Limb (tissue), 2 donors: ENCODE measurements around the gene MED1.
A peak's percentile ranks its signal among the peaks of the same experiment; 100 is the strongest.
"Not testable (repeated sequence)": the region's sequence is repeated elsewhere in the genome, so short reads cannot be mapped to it uniquely, and the experiment has no call there.

Source experiments
- DNase-seq, 2 donors: peaks; one replicate each; pipeline ENCODE4 v3.0.0-alpha.2; 2016; ENCODE audit errors: extremely low spot score in 2 of 2

Gene MED1

DNA sequence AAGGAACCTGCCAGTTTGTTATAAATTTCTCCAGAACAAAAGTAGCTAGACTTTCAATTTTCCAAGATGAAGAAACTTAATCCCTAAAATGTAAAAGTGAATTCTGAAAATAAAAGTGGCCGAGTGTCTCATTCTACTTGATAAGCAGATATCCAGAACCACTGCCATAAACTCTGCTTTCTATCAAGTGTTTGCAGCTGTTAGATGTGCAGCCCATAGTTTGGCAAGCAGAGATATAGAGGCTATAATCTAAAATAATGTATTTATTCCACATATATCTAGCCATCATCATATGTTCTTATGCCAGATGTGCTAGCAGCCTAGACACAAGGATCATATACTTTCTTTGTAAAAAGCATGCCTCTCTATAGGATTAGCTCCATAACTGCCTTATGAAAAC is 34.9 kb downstream of the MED1 start:
- no peak for DNase-seq

DNA sequence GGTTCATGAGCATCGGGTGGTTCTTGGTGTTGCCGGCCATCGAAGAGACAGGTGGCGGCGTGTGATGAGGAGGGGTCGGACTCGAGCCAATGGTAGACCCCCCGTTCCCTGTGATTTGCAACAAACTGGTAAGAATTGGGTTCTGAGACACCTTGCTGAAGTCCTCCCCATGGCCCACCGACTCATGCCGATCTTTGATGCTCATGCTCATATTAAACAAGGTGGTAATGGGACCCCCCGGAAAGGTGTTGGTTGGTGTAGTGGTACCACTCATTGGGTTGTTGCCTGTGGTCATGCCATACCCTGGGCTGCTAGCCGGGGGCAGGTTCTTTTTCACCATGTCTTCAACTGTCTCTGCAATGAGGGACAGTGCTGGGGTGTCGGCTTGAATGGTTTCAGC is 40.8 kb downstream of the MED1 start:
- DNase-seq = no peak

DNA sequence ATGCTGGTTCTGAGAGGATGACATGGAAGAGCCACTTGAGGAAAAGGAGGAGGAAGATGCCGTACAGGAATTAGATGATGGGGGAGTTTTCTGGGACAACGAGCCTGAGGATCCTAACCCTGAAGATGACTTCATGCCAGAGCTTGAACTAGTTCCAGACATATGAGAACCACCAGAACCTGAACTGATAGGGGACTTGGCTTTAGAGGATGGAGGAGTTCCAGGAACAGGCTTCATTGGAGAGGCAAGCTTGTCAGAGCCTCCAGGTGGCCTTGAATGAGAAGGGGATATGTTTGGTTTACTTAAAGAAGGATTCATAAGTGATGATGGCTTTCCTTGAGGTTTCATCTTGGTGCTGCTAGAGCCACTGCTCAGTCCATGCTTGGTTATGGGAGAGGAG is 42.7 kb downstream of the MED1 start:
- DNase-seq = no peak

DNA sequence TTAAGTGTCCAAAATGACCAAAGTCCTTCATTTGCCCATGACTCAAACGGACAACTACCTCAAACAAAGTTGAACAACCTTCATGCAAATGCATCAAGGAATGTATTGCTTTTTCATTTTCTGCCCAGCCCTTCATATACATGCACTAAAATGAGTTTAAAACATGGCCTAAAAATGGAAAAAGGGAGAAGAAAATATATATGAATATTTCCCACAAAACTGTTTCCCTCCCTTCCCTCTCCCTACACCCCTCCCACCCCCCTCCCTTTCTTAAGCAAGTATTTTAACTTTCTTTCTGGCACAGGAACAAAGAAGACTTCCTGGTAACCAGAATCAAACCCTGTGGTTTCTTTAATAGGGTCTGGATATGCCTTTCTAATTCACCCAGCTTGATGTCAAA is 44.1 kb downstream of the MED1 start:
- no peak for DNase-seq

DNA sequence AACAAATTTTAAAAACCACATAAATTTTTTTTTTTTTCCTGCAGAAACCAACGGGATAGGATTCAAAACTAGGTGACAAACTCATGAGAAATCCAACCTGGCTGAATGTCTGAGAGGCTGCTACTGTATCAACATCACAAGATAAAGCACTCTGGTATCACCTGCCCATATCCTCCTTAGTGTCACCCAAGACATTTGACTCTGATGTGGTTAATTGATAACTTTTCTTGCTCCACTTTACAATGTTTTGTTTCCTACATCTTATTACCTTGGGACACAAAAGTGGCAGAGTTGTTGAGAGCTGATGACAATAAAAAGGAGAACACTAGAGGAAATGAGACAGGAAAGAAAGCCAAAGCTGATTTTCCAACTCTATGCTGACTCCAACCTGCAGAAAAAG is 45.6 kb downstream of the MED1 start:
- DNase-seq = no peak

DNA sequence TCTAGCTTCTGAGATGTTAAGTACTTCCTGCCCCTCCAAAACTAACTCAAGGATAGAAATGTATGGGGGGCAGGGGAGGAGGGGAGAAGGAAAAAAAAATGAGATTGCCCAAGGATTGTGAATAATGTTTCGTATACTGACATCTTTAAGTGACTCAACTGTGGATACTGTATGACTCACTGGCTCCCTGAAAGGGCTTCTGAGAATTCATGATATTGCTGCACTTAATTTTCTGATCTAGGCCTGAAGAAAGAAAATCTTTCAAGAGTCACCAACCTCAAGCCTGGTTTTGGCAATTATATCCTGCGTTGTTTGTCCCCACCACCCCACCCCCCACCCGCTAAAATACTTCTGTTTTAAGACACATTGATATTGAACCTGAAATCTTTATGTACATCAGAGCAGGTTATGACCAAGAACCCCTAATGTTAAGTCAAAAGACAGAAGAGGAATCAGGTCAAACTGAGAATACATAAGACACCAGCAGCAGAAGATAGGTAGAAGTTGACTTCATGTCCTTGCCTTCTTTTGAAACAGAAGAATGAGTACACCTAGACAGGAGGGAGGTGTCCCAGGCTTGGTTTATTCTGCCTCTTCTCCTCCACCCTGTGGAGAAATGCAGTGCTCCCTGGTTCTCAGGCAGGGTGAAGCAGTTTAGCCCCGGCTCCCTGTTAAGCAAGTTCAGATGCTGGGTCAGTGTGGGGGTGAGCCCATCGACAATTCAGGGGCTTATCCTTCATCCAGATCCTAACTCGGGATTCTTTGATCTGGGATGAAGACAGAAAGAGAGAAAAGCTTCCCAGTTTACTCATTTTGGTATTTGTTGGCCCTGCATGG is 46.3 kb downstream of the MED1 start:
- DNase-seq = no peak

DNA sequence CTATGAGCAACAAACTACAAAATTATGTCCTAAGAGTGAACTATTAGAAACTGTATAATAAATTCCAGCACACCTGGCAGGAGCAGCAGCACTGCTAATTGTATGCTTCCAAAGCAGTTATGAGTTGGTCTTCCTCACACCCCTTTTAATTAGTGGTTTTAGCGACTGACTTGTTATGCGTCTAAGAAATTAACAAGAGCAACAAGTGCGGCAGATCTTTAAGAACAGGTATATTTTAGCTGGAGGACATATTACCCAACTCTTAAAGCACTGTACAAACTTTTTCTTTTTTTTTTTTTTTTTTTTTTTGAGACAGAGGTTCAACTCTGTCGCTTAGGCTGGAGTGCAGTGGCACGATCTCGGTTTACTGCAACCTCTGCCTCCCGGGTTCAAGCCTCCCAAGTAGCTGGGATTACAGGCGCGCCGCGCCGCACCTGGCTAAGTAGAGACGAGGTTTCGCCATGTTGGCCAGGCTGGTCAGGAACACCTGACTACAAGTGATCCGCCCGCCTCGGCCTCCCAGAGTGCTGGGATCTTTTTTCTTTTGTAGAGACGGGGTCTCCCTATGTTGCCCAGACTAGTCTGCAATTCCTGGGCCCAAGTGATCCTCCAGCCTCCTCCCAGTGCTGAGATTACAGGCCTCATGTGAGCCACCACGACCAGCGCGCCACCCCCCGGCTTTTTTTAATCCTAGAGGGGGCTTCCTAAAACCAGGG is 48.0 kb downstream of the MED1 start:
- DNase-seq = no peak

DNA sequence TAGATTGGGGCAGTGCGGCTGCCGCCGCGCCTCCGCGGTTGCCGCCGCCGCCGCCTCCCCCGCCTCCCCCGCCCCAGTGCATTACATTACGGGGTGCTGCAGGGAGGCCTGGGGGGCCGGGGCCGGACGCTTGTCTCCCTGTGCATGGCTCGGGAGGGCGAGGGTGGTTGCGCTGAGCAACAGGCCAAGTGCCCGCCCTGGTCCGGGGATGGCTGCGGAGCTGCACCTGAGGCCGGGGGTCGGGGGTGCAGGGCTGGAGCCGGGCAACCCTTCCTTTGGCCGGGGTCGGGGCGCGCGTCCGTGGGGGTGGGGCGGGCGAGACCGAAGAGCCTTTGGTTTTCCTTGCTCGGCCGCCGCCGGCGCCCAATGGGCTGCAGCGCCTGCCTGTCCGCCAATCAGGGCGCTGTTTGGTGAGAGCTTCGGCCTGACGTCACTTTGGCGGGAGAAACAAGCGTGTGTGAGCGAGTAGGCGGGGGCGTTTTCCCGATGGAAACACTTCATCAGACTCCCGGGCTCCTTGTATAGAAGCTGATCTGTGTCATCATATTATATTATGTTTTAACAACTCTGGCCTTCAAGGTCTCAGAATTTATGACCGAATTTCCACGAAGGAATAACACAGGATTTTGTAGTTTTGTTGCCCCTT is 48.7 kb downstream of the MED1 start:
- DNase-seq = peak; percentile 92 to 94

DNA sequence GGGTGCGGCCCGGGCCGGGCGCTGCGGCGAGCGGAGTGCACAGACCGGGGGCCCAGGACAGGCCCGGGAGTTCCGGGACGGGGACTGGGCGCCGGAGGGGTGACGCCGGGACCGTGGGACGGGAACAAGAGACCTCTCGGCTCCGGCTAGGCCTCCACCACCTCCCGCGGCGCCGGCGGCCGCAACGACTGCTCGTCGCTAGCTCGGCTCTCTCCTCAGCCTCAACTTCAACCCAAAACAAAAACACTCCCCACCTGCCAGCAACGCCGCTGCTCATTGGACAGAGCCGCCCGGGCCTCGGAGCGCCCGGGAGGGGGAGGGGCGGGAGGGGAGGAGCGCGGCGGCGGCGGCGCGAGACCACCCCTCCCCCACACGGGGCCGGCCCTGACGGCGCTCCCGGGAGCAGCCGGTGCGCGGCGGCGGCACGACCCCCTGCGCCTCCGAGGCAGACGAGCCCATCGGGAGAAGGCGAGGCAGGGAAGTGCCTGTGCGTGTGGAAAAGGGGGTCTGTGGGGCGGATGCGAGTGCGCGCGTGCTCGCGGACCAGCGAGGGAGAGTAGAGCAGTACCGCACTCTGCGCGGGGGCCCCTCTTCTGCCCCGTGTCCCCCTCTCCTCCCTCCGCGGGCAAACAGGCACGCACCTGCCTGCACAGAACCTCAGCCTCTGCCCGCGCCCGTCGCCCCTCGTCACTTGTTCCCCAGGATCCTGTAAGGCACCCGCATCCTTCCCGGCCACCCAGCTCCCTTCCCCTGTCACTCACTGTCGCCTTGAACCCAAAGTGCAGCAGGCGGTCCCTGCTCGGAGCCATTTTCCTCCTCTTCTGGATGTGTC is 49.4 kb downstream of the MED1 start, which contains the start of gene FBXL20:
Gene FBXL20 (minus strand): TSS at position 215 of the 832 bp plus-strand sequence. CDS start 224 bp downstream, outside the sequence.
- DNase-seq = peak; percentile 83 to 98

DNA sequence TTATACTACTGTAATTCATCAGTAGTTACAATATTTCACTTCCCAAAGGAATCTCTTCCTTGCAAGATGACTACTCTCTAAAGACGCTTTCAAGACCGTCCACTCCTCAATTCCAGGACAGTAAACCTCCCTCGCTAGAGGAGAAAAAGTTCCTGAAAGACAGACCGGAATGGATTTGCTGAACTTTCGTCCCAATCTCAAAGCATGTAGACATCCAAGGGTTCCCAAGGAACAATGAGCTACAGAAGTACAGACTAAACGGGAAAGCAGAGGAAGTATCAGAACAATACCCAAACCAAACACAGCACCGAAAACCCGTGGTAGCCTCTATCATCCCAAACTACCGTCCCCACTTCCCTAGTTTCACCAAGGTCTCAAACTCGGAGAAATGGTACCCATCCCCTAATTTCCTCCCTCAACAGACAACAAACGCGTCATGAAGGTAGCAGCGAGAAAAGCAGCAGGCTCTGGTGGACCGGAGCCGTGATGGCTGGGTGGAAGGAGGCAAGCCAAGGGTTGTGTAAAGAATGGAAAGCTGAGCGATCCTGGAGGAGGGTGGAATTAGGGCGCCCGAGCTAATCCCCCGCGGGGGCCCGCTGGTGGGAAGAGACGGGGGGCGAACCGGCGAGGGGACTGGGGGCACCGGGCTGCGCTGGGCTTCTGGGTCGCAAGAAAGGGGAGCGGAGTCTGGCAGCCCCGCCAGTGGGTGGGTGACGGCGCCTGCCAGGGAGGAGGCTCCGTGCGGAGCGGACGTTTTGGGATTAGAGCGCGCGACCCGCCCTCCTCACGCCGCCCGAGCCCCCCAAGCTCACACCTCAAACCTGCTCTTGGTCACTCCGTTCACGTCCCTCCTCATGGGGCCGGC is 50.3 kb downstream of the MED1 start:
- no peak for DNase-seq

DNA sequence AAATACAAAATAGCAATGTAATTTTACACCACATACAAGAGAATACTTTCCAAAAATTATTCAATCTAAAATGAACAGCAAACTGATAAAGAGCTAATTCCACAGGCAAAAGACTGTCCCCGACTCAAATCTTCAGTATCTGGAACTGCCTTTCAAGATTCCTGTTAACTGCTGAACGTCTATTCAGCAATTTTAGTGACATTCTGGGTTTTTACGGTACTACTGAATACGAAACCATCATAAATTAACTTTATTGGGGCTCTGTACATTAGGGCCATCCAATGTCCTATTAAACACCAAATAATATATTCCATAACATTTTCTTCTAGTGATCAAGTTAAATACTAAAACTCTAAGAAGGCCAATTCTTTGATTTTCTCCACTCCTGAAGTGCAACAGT is 51.3 kb downstream of the MED1 start:
- DNase-seq = no peak

DNA sequence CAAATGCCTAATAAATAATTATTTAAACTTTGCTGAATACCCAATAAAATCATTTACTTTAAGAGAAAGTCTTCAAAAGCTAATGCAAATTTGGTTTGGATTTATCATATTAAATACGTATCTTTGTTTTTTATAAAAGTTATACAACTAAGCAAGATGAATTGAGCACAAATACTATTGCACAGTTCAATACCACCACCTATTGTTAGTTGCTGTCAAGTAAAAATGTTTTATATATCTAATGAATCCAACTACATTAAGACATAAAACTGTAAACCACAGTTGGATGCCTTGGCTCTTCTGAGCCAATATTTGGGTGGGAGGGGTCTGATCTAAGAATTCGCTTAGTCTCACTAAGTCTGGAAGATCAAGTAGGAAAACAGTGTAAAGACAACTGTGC is 57.3 kb downstream of the MED1 start:
- DNase-seq = no peak

DNA sequence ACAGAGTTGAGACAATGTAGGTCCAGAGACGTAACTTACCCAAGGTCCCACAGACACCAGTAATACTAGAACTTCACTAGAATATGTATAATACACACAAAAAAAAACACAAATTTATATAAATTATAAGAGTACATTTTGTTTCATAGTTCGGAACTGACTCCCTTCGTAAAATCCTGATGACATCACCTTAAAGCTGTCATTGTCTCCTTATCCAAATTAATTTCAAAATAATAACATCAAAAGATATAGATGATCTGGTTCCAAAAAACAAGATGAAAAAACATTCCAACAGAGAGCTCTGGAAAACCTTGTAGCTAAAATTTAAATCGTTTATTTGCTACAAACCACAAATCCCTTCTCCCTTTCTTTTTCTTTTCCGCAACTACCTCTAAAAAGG is 59.6 kb downstream of the MED1 start:
- DNase-seq = no peak

DNA sequence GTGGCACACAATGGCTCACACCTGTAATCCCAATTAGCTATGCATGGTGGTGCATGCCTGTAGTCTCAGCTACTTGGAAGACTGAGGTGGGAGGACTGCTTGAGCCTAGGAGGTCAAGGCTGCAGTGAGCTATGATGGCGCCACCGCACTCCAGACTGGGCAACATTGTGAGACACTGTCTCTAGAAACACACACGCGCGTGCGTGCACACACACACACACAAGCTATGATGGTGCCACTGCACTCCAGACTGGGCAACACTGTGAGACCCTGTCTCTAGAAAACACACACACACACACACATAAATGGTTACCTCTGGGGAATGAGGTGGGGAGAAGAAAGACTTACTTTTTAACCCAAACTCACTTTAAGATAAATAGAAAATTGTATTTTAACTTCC is 66.0 kb downstream of the MED1 start:
- no peak for DNase-seq

DNA sequence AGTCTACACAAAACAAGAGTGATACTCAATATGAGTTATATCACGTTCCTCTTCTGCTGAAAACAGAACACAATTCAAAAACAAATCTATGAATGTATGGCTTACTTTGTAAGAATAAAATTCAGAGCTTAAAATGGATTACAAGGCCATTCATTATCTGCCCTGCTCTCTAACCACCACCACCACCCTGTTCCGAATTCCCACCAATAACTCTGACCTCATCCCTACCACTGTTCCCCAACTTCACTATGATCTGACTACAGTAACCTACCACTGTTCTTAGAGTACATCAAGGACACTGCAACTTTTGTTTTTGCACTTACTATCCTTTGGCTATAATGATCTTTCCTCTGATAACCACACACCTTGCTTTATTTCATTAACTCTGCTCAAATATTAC is 70.9 kb downstream of the MED1 start:
- no peak for DNase-seq

DNA sequence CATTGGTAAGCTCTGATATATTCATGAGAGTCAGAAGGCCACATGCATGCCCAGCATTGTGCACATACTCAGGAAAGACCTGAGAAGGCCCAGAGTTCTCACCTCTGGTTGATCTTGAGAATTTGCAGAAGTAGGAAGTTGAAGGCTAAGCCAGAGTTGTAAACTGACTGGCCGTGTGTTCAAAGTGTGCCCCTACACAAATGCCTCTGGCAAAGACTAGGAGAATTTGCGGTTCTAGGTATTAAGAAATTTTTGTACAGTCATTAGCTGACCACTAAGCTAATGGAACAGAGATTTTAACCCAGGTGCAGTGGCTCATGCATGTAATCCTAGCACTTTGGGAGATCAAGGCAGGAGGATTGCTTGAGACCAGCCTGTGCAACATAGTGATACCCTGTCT is 74.6 kb downstream of the MED1 start:
- DNase-seq = no peak

DNA sequence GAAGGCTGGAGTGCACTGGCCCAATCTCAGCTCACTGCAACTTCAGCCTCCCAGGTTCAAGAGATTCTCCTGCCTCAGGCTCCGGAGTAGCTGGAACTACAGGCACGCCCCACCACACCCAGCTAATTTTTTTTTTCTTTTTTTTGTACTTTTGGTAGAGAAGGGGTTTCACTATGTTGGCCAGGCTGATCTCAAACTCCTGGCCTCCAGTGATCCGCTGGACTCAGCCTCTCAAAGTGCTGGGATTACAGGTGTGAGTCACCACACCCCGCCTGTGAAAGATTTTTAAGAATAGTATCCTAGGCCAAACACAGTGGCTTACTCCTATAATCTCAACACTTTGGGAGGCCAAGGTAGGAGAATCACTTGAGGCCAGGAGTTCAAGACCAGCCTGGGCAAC is 83.3 kb downstream of the MED1 start:
- not testable (repeated sequence) for DNase-seq

DNA sequence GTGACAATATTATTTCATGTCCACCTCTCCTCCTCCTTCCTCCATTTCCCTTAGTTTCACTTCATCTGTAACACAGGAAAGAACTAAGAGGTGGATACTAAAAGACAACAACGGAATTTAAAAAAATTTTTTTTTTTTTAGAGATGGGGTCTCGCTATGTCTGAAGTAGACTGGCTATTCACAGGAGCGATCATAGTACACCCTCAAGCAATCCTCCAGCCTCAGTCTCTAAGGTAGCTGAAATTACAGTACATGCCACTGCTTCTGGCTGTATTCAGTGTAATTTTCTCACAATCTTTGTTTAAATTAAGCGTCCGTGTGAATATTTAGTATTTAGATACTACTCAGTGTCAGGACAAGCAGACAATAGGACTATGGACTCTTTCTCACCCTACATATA is 85.2 kb downstream of the MED1 start:
- no peak for DNase-seq

DNA sequence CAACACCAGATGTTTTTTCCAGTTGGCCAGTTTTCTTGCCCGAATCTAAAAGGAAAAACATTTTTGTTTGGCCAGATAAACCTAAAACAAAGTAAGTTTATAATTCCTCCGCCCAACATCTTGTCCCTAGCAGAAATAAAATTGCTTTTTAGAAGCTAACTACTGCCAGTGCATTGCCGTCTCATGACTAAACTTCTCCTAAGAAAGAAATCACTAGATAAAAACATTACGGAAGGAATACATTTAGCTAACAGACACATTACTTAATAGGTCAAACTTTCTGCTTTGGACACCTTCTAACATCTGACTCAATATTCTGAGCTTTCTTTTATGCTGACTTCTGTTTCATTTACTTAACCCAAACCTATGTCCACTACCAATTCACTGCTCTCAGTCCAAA is 85.8 kb downstream of the MED1 start:
- no peak for DNase-seq

DNA sequence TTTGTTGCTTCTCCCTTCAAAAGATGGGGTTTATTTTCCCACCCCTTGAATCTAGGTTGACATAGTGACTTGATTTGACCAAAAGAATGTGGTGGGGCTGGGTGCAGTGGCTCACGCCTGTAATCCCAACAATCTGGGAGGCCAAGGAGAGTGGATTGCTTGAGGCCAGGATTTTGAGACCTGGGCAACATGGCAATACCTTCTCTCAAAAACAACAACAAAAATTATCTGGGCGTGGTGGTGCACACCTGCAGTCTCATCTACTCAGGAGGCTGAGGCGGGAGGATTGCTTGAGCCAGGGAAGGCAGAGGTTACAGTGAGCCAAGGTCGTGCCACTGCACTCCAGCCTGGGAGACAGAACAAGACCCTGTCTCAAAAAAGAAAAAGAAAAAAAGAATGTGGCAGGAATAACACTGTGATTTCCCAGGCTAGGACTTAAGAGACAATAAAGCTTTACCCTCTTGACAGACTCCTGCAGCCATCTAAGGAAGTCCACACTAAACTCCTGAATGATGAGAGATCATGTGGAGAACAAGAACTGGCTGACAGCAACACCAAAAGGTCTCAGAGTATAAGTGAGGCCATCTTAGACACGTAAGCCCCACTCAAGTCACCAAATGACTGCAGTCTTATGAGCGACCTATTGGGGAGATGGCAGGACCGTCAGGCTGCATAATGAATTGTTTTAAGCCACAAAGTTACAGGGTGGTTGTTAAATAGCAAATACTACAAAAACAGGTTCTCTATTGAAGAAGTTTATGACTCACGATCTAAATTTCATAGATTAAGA is 86.6 kb downstream of the MED1 start:
- DNase-seq = no peak
